ENCODE data around the gene SLC44A4. TPM values are rescaled to one million over a fixed set of nuclear protein-coding genes. Genes with fewer than 3 reads are reported as not detected.

Gene SLC44A4
- total RNA-seq, 1 experiment from 2014 or later: 3.5 TPM

DNA sequence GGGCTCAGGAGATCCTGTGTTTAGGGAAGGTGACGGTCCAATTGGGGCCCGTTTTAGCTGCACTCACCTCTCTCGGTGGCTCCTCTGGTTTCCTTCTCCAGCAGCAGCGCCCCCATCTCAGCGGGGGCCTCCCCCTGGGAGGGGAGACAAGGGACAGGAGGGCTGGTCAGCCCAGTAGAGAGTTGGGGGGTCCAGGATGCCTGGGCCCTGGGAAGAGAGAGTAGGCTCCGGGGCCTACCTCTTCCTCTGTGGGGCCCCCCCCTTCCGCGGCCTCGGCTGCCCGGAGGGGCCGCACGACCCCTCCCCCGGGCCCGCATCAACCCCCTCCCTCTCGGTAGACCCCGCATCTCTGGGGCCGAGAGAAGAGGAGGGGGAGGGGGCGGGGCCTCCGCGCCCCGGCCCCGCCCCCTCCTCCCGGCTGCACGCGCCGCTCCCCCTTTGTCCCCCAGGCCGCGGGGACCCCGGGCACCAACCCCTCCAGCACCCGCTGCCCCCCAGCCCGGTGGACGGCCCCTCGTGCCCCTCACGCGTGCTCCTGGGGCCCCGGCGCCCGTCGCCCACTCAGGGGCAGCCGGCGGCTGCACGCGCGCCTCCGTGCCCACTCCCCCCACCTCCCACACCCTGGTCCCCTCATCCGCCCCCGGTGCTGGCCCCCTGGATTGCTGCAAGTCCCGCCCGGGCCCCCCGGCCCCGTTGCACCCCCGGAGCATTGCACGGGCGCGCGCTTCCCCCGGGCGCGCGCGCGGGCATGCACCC is 18.2 kb upstream of the SLC44A4 start:
- no TSS peak for BruUV-seq (replicated peaks)
- intact Hi-C loops (cut with micrococcal nuclease): loop anchor here (5.0 kb wide), 1 partner anchor 35 kb away; the partner anchor contains the start of gene NEU1
- H3K79me2 ChIP-seq (ENCODE audit: low read length): peaks cover 34% of the 10 kb centered on the region
- H3K36me3 ChIP-seq (ENCODE audit: low read depth, low read length): peaks cover 15% of the 10 kb centered on the region
- ChIA-PET CTCF (interaction anchor here (0.6 kb wide), 1 partner anchor 10 kb away, joined by 7 read pairs; no protein-coding TSS in a partner anchor), POLR2A (ENCODE audit: unreplicated experiment) (interaction anchor here (0.6 to 0.7 kb wide), 5 partner anchors 51 to 231 kb away, joined by 3 to 19 read pairs (median 3); partner anchors contain the start of gene ATF6B)
- H3K9ac ChIP-seq (ENCODE audit: low read length): peak overlapping the region; percentile 81
- no peak overlapping the region for H3K27ac ChIP-seq (ENCODE audit: low read length)
- DNase-seq (no peak), ATAC-seq (no peak)
- H2AFZ ChIP-seq (ENCODE audit: low read length): peak overlapping the region; percentile 70
- TF ChIP-seq EZH2phosphoT487 (IDR thresholded peaks at IDR 0.05; ENCODE audit: borderline replicate concordance, low read length) (no peak), EZH2 (IDR thresholded peaks at IDR 0.05; ENCODE audit: low read length, unreplicated experiment) (no peak)
- TF ChIP-seq, protein P1, sequence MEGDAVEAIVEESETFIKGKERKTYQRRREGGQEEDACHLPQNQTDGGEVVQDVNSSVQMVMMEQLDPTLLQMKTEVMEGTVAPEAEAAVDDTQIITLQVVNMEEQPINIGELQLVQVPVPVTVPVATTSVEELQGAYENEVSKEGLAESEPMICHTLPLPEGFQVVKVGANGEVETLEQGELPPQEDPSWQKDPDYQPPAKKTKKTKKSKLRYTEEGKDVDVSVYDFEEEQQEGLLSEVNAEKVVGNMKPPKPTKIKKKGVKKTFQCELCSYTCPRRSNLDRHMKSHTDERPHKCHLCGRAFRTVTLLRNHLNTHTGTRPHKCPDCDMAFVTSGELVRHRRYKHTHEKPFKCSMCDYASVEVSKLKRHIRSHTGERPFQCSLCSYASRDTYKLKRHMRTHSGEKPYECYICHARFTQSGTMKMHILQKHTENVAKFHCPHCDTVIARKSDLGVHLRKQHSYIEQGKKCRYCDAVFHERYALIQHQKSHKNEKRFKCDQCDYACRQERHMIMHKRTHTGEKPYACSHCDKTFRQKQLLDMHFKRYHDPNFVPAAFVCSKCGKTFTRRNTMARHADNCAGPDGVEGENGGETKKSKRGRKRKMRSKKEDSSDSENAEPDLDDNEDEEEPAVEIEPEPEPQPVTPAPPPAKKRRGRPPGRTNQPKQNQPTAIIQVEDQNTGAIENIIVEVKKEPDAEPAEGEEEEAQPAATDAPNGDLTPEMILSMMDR (conservative IDR thresholded peaks at IDR 0.05; ENCODE audit: low read depth, low read length): no peak
- H3K9me3 ChIP-seq (ENCODE audit: low read length): no peaks in the 10 kb centered on the region
- no peaks in the 10 kb centered on the region for H4K20me1 ChIP-seq (ENCODE audit: low read length)
- no peaks in the 10 kb centered on the region for H3K9me2 ChIP-seq (replicated peaks; ENCODE audit: low read length)
- H3F3A ChIP-seq (ENCODE audit: low read length, unreplicated experiment): peaks cover 4% of the 10 kb centered on the region
- H3K4me1 ChIP-seq (ENCODE audit: insufficient read depth, low read length): peaks cover 33% of the 10 kb centered on the region
- no peaks in the 10 kb centered on the region for H3K27me3 ChIP-seq (ENCODE audit: low read length)
- peak overlapping the region; percentile 95 for H3K4me2 ChIP-seq (ENCODE audit: low read length)
- peak overlapping the region; percentile 81 for H3K4me3 ChIP-seq (ENCODE audit: low read length)

DNA sequence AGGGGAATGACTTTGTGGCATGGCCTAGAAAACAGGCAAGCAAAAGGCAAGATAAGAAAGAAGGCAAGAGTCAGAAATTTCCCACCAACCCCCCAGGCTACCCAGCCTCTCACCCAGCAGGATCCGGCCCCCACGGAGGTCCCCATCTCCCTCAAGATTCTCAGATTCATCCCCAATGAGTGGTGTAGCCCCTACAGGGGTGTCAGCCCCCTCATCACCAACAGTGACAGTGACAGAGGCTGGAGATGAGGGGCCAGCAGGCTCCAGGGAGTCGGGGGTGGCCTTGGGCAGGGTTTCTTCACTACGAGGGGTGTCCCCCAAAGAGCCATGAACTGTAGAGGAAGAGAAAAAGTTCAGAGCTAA is 17.7 kb upstream of the SLC44A4 start:
- ChIA-PET POLR2A (ENCODE audit: unreplicated experiment) (interaction anchor here (0.6 kb wide), 1 partner anchor 55 kb away, joined by 3 read pairs; no protein-coding TSS in a partner anchor), CTCF (no interaction called here)
- TF ChIP-seq EZH2 (IDR thresholded peaks at IDR 0.05; ENCODE audit: low read length, unreplicated experiment) (no peak), EZH2phosphoT487 (IDR thresholded peaks at IDR 0.05; ENCODE audit: borderline replicate concordance, low read length) (no peak)
- TF ChIP-seq, protein P1 (conservative IDR thresholded peaks at IDR 0.05; ENCODE audit: low read depth, low read length): no peak
- no peaks in the 10 kb centered on the region for H3K27me3 ChIP-seq (ENCODE audit: low read length)
- H3K9me3 ChIP-seq (ENCODE audit: low read length): no peaks in the 10 kb centered on the region
- H3K4me2 ChIP-seq (ENCODE audit: low read length): peak overlapping the region; percentile 95
- BruUV-seq (replicated peaks): no TSS peak
- peaks cover 19% of the 10 kb centered on the region for H3K36me3 ChIP-seq (ENCODE audit: low read depth, low read length)
- H3K4me3 ChIP-seq (ENCODE audit: low read length): peak overlapping the region; percentile 81
- DNase-seq (no peak), ATAC-seq (no peak)
- H3F3A ChIP-seq (ENCODE audit: low read length, unreplicated experiment): peaks cover 4% of the 10 kb centered on the region
- peaks cover 34% of the 10 kb centered on the region for H3K79me2 ChIP-seq (ENCODE audit: low read length)
- H3K9ac ChIP-seq (ENCODE audit: low read length): peak overlapping the region; percentile 81
- H3K9me2 ChIP-seq (replicated peaks; ENCODE audit: low read length): no peaks in the 10 kb centered on the region
- intact Hi-C loops (cut with micrococcal nuclease): loop anchor here (5.0 kb wide), 1 partner anchor 34 kb away; the partner anchor contains the start of gene NEU1
- H4K20me1 ChIP-seq (ENCODE audit: low read length): no peaks in the 10 kb centered on the region
- peaks cover 33% of the 10 kb centered on the region for H3K4me1 ChIP-seq (ENCODE audit: insufficient read depth, low read length)
- no peak overlapping the region for H3K27ac ChIP-seq (ENCODE audit: low read length)
- peak overlapping the region; percentile 70 for H2AFZ ChIP-seq (ENCODE audit: low read length)

DNA sequence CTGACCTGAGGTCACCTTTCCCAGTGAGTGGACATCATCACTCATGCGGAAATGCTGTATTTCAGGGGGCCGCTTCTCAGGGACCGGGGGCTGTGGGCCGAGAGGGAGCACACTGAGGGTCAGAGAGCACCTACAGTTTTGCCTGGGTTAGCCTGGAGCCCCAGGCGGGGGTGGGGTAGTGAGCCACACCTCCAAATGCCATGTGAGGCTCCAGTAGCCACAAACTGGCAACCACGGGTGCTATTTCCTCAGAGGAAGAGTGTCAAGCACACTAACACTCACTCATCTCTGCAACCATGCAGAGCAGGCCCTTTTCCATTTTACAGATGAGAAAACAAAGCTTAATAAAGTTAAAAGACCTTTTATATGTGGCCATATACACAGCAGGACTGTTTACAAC is 14.0 kb upstream of the SLC44A4 start:
- H3K27ac ChIP-seq (ENCODE audit: low read length): peak overlapping the region; percentile 56
- H3K79me2 ChIP-seq (ENCODE audit: low read length): peaks cover 16% of the 10 kb centered on the region
- no peaks in the 10 kb centered on the region for H3K27me3 ChIP-seq (ENCODE audit: low read length)
- no peaks in the 10 kb centered on the region for H4K20me1 ChIP-seq (ENCODE audit: low read length)
- no peak overlapping the region for H3K9ac ChIP-seq (ENCODE audit: low read length)
- intact Hi-C loops (cut with micrococcal nuclease): no loop called here
- H3K4me1 ChIP-seq (ENCODE audit: insufficient read depth, low read length): peaks cover 20% of the 10 kb centered on the region
- TF ChIP-seq EZH2 (IDR thresholded peaks at IDR 0.05; ENCODE audit: low read length, unreplicated experiment) (no peak), EZH2phosphoT487 (IDR thresholded peaks at IDR 0.05; ENCODE audit: borderline replicate concordance, low read length) (no peak)
- TF ChIP-seq, protein P1 (conservative IDR thresholded peaks at IDR 0.05; ENCODE audit: low read depth, low read length): no peak
- H3F3A ChIP-seq (ENCODE audit: low read length, unreplicated experiment): peaks cover 4% of the 10 kb centered on the region
- ATAC-seq: no peak
- DNase-seq: no peak
- H2AFZ ChIP-seq (ENCODE audit: low read length): no peak overlapping the region
- BruUV-seq (replicated peaks): no TSS peak
- ChIA-PET POLR2A (ENCODE audit: unreplicated experiment) (no interaction called here), CTCF (no interaction called here)
- no peak overlapping the region for H3K4me3 ChIP-seq (ENCODE audit: low read length)
- H3K9me2 ChIP-seq (replicated peaks; ENCODE audit: low read length): no peaks in the 10 kb centered on the region
- H3K9me3 ChIP-seq (ENCODE audit: low read length): no peaks in the 10 kb centered on the region
- H3K4me2 ChIP-seq (ENCODE audit: low read length): peak overlapping the region; percentile 41; the same call in 1 of the 2 replicates
- peaks cover 40% of the 10 kb centered on the region for H3K36me3 ChIP-seq (ENCODE audit: low read depth, low read length)
